Measurements from ENCODE around the gene UGT1A8.

The UGT1A8 gene

DNA sequence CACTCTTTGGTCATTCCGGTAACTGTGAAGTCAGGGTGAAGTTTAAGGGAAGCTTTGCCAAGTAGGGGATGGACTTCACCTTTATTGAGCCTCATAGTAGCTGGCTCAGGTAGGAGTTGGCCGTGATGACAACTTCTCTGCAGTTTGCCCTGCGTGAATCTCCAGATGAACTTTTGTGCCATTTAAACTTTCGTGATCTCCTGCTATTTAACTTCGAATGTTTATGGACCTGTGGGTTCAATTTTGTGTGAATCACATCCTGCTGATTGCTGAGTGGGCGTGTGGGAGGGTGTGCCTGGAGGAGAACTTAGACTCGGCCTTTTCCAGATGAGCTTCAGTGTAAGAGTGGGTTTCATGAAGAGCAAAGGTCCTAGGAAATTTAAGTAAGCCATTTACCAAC, 146.8 kb downstream of the UGT1A8 start:
- CTCF ChIA-PET = no interaction called here

GRCh38 chr2:233764761-233765160, 147.3 kb downstream of the UGT1A8 start:
- no peak for TF ChIP-seq CTCF (IDR thresholded peaks at IDR 0.05; ENCODE audit: control extremely low read depth, extremely low read depth, low read depth, missing control alignments)
- POLR2A ChIA-PET = no interaction called here
- DNase-seq (ENCODE audit: extremely low spot score) = no peak
- CTCF ChIA-PET = no interaction called here

More for the DNA sequence above, 146.8 kb downstream of the UGT1A8 start:
- no peak for DNase-seq (ENCODE audit: extremely low spot score)
- no peak for TF ChIP-seq CTCF (IDR thresholded peaks at IDR 0.05; ENCODE audit: control extremely low read depth, extremely low read depth, low read depth, missing control alignments)
- POLR2A ChIA-PET = no interaction called here

- ChIA-PET POLR2A (no interaction called here), CTCF (interaction anchor here (1.1 kb wide), 1 partner anchor 13 kb away, joined by 3 read pairs; no protein-coding TSS in a partner anchor)
- no peak for TF ChIP-seq CTCF (IDR thresholded peaks at IDR 0.05; ENCODE audit: control extremely low read depth, extremely low read depth, low read depth, missing control alignments)
- no peak for DNase-seq (ENCODE audit: extremely low spot score)
Observed at GRCh38 chr2:233766416-233766815, 149.0 kb downstream of the UGT1A8 start.

DNA sequence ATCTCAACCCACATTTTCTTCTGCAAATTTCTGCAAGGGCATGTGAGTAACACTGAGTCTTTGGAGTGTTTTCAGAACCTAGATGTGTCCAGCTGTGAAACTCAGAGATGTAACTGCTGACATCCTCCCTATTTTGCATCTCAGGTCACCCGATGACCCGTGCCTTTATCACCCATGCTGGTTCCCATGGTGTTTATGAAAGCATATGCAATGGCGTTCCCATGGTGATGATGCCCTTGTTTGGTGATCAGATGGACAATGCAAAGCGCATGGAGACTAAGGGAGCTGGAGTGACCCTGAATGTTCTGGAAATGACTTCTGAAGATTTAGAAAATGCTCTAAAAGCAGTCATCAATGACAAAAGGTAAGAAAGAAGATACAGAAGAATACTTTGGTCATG, 150.6 kb downstream of the UGT1A8 start:
- DNase-seq (ENCODE audit: extremely low spot score) = no peak

GRCh38 chr2:233769260-233769659, 151.8 kb downstream of the UGT1A8 start:
- DNase-seq (ENCODE audit: extremely low spot score) = no peak
- no peak for TF ChIP-seq CTCF (IDR thresholded peaks at IDR 0.05; ENCODE audit: control extremely low read depth, extremely low read depth, low read depth, missing control alignments)
- ChIA-PET POLR2A (no interaction called here), CTCF (no interaction called here)

More for the DNA sequence above, 150.6 kb downstream of the UGT1A8 start:
- TF ChIP-seq CTCF (IDR thresholded peaks at IDR 0.05; ENCODE audit: control extremely low read depth, extremely low read depth, low read depth, missing control alignments) = no peak
- ChIA-PET CTCF (no interaction called here), POLR2A (no interaction called here)

GRCh38 chr2:233772153-233772552, 154.7 kb downstream of the UGT1A8 start:
- no peak for TF ChIP-seq CTCF (IDR thresholded peaks at IDR 0.05; ENCODE audit: control extremely low read depth, extremely low read depth, low read depth, missing control alignments)
- CTCF ChIA-PET = no interaction called here
- POLR2A ChIA-PET = no interaction called here
- no peak for DNase-seq (ENCODE audit: extremely low spot score)

GRCh38 chr2:233772583-233772982, 155.2 kb downstream of the UGT1A8 start:
- CTCF ChIA-PET = no interaction called here
- POLR2A ChIA-PET = no interaction called here
- DNase-seq (ENCODE audit: extremely low spot score) = no peak
- TF ChIP-seq CTCF (IDR thresholded peaks at IDR 0.05; ENCODE audit: control extremely low read depth, extremely low read depth, low read depth, missing control alignments) = no peak

Data from GM10248 (cell line).